Measurements from ENCODE around the gene LETMD1. TPM values are rescaled to one million over a fixed set of nuclear protein-coding genes. Genes with fewer than 3 reads are reported as not detected.

The LETMD1 gene
- total and polyA plus RNA-seq, 2 of the 8 experiments (the other 6 are each of a cell fraction or from before 2014, with no cell fraction given): 39.4 to 65.3 TPM

DNA sequence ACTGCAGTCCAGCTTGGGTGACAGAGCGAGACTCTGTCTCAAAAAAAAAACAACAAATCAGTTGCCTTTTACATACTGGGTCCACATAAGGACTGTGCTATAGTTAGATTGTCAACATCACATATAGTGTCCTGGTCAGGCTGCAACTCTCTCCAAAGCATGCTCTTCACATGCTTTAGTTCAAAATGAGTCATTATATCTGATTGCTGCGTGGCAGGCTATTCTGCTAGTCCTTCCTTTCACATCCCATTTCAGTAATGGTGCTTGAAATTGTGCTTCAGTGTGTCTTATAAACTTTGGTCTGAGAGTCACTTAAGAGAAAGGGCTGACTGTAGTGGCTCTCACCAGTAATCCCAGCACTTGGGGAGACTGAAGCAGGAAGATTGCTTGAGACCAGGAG is 6.9 kb downstream of the LETMD1 start:
- Histone ChIP-seq H3K18ac (ENCODE audit: extremely low read depth, low read length) (no peak overlapping the region), H2AK5ac (ENCODE audit: low read depth, low read length) (no peak overlapping the region), H3K4me3 (ENCODE audit: extremely low read depth in 1 of 4, insufficient read depth in 2 of 4, low read depth in 3 of 4, low read length in 4 of 4) (no peak overlapping the region), H3K79me2 (ENCODE audit: control insufficient read depth in 1 of 2, insufficient read depth in 2 of 2, low read length in 2 of 2) (no peaks in the 10 kb centered on the region), H3K27me3 (replicated peaks in 1 of 4; ENCODE audit: control insufficient read depth in 3 of 4, extremely low read depth in 1 of 4, insufficient read depth in 3 of 4, low read length in 3 of 4) (no peaks in the 10 kb centered on the region), H3K56ac (replicated peaks; ENCODE audit: insufficient read length, low read depth, low read length) (no peak overlapping the region), H3K9ac (replicated peaks in 1 of 4; ENCODE audit: extremely low read depth in 1 of 4, low read depth in 3 of 4, low read length in 3 of 4) (no peak overlapping the region), H3K14ac (ENCODE audit: insufficient read length) (no peak overlapping the region), H3K4ac (replicated peaks; ENCODE audit: insufficient read length, low read depth, low read length) (no peak overlapping the region), H2BK5ac (ENCODE audit: low read depth, low read length) (no peak overlapping the region), H4K91ac (replicated peaks; ENCODE audit: insufficient read length, low read length) (no peak overlapping the region), H3K36me3 (ENCODE audit: control insufficient read depth in 2 of 4, insufficient read depth in 4 of 4, low read length in 3 of 4) (peaks cover 6 to 60% (median 43%) of the 10 kb centered on the region in 4 experiments), H3K79me1 (ENCODE audit: low read depth, low read length) (peaks cover 2% of the 10 kb centered on the region; the same call in 1 of the 2 replicates), H3K23me2 (ENCODE audit: low read depth, low read length) (no peaks in the 10 kb centered on the region), H4K5ac (ENCODE audit: insufficient read length, low read depth, low read length) (no peak overlapping the region), H4K8ac (ENCODE audit: extremely low read depth, insufficient read depth, low read length) (no peak overlapping the region), H3K23ac (ENCODE audit: insufficient read length) (no peak overlapping the region), H2BK15ac (ENCODE audit: low read length) (no peak overlapping the region), H2BK120ac (replicated peaks; ENCODE audit: low read depth, low read length) (no peak overlapping the region), H3K27ac (ENCODE audit: low read depth, low read length) (no peak overlapping the region), H2BK12ac (ENCODE audit: low read depth, low read length) (no peak overlapping the region), H3K4me1 (replicated peaks in 1 of 4; ENCODE audit: control insufficient read depth in 3 of 4, insufficient read depth in 4 of 4, low read length in 3 of 4) (no peaks in the 10 kb centered on the region), H2AFZ (ENCODE audit: low read length) (no peak overlapping the region), H2BK20ac (ENCODE audit: low read length) (no peak overlapping the region), H3K9me3 (ENCODE audit: insufficient read depth in 2 of 2, low read depth in 1 of 2, low read length in 1 of 2) (no peaks in the 10 kb centered on the region), H4K20me1 (replicated peaks in 1 of 2; ENCODE audit: control insufficient read depth in 1 of 2, insufficient read depth in 2 of 2, low read length in 2 of 2) (peaks cover 0 to 3% of the 10 kb centered on the region in 2 experiments), H3K4me2 (ENCODE audit: insufficient read depth in 1 of 2, low read depth in 2 of 2, low read length in 2 of 2) (no peak overlapping the region)
- FAIRE-seq: no peak
- DNase-seq (ENCODE audit: low read depth in 1 of 2, low spot score in 2 of 2): no peak
- no peak for TF ChIP-seq BACH1 (IDR thresholded peaks at IDR 0.05; ENCODE audit: low read length)
- TF ChIP-seq NRF1 (IDR thresholded peaks at IDR 0.05; ENCODE audit: low read depth, low read length): no peak
- TF ChIP-seq CHD2 (IDR thresholded peaks at IDR 0.05; ENCODE audit: low read length): no peak
- no peak for TF ChIP-seq TEAD4 (IDR thresholded peaks at IDR 0.05; ENCODE audit: low read depth, low read length)
- TF ChIP-seq SAP30 (IDR thresholded peaks at IDR 0.05; ENCODE audit: insufficient read depth, insufficient replicate concordance, low read length): no peak
- no peak for TF ChIP-seq SP2 (IDR thresholded peaks at IDR 0.05; ENCODE audit: low read length)
- TF ChIP-seq E2F6 (IDR thresholded peaks at IDR 0.05): no peak
- no peak for TF ChIP-seq USF2 (IDR thresholded peaks at IDR 0.05; ENCODE audit: low read length)
- TF ChIP-seq TCF12 (IDR thresholded peaks at IDR 0.05; ENCODE audit: low read depth, low read length): no peak
- ChIA-PET CTCF (ENCODE audit: partially characterized antibody) (no interaction called here), POLR2A (ENCODE audit: partially characterized antibody) (interaction anchor here (2.1 kb wide), 1 partner anchor 8 kb away, joined by 9 read pairs; no protein-coding TSS in a partner anchor)
- WGBS, 2 experiments (ENCODE audit: extremely low coverage in 1 of 2, insufficient coverage in 1 of 2, insufficient read length in 1 of 2, insufficient replicate concordance in 2 of 2, low coverage in 1 of 2, low lambda C conversion rate in 2 of 2, missing lambda C conversion rate in 1 of 2): 98% methylated on average over 2 of the region's 2 CpGs; no CpG with 5 or more reads in 1 of the 2 experiments
